SK-N-SH treated with all-trans-retinoic acid at 6 μM for 48 hours (cell line): ENCODE data around the gene KIF3C.

Source experiments
- ATAC-seq: fragments of 200-7000 bp; cut with Tn5 transposase; 3 replicates; pipeline ENCODE4 v1.9.1; 2020; ENCODE audit warnings: mild to moderate bottlenecking, moderate library complexity
- ARNTL ChIP-seq: fragments of 450-650 bp; formaldehyde crosslinking; IDR thresholded peaks from 2 replicates; pipeline ENCODE4 v1.5.0; 2020; ENCODE audit warnings: low read depth, mild to moderate bottlenecking, moderate library complexity, borderline replicate concordance
- BACH2 ChIP-seq: fragments of 250-450 bp; sonication (Bioruptor Pico); IDR thresholded peaks from 2 replicates; pipeline ENCODE4 v1.9.0; 2021; ENCODE audit warnings: mild to moderate bottlenecking, borderline replicate concordance
- CSDC2 ChIP-seq: fragments of 250-450 bp; sonication (Bioruptor Pico); IDR thresholded peaks from 2 replicates; pipeline ENCODE4 v1.5.0; 2020; ENCODE audit warnings: mild to moderate bottlenecking, moderate library complexity
- ESRRG ChIP-seq: fragments of 250-450 bp; sonication (Bioruptor Pico); IDR thresholded peaks from 2 replicates; pipeline ENCODE4 v1.6.1; 2021; ENCODE audit warnings: mild to moderate bottlenecking
- ISL1 ChIP-seq: fragments of 250-450 bp; sonication (Bioruptor Pico); IDR thresholded peaks from 2 replicates; pipeline ENCODE4 v2.1.2; 2022; ENCODE audit warnings: mild to moderate bottlenecking, moderate library complexity
- OSR1 ChIP-seq: fragments of 250-450 bp; sonication (Bioruptor Pico); IDR thresholded peaks from 2 replicates; pipeline ENCODE4 v1.8.0; 2022; ENCODE audit warnings: moderate library complexity, mild to moderate bottlenecking, inconsistent platforms
- PPARA ChIP-seq: fragments of 250-450 bp; sonication (Bioruptor Pico); IDR thresholded peaks from 2 replicates; pipeline ENCODE4 v1.5.0; 2020; ENCODE audit warnings: mild to moderate bottlenecking, borderline replicate concordance
- RARB ChIP-seq: fragments of 250-450 bp; sonication (Bioruptor Pico); IDR thresholded peaks from 2 replicates; pipeline ENCODE4 v1.8.0; 2021; ENCODE audit warnings: mild to moderate bottlenecking, moderate library complexity
- SNAI2 ChIP-seq: fragments of 250-450 bp; sonication (Bioruptor Pico); IDR thresholded peaks from 2 replicates; pipeline ENCODE4 v1.5.0; 2020; ENCODE audit warnings: mild to moderate bottlenecking, moderate library complexity
- TOX ChIP-seq: fragments of 250-450 bp; sonication (Bioruptor Pico); IDR thresholded peaks from 2 replicates; pipeline ENCODE4 v1.8.0; 2021; ENCODE audit warnings: mild to moderate bottlenecking, moderate library complexity, borderline replicate concordance
- ZC3H10 ChIP-seq: fragments of 250-450 bp; sonication (Bioruptor Pico); IDR thresholded peaks from 2 replicates; pipeline ENCODE4 v1.5.1; 2021; ENCODE audit warnings: mild to moderate bottlenecking, moderate library complexity
- ZFP3 ChIP-seq: fragments of 250-450 bp; sonication (Bioruptor Pico); IDR thresholded peaks from 2 replicates; pipeline ENCODE4 v1.5.0; 2020; ENCODE audit warnings: mild to moderate bottlenecking, moderate library complexity
- ZFP30 ChIP-seq: fragments of 450-650 bp; formaldehyde crosslinking; IDR thresholded peaks from 2 replicates; pipeline ENCODE4 v1.5.0; 2022; ENCODE audit warnings: mild to moderate bottlenecking, moderate library complexity
- ZNF565 ChIP-seq: fragments of 450-650 bp; formaldehyde crosslinking; conservative IDR thresholded peaks from 2 replicates; pipeline ENCODE4 v1.5.0; 2020; ENCODE audit warnings: low read depth, mild to moderate bottlenecking, moderate library complexity
- ZNF70 ChIP-seq: fragments of 450-650 bp; formaldehyde crosslinking; IDR thresholded peaks from 2 replicates; pipeline ENCODE4 v1.5.0; 2020; ENCODE audit warnings: mild to moderate bottlenecking, moderate library complexity
- ZNF8 ChIP-seq: fragments of 450-650 bp; formaldehyde crosslinking; IDR thresholded peaks from 2 replicates; pipeline ENCODE4 v1.5.0; 2020; ENCODE audit warnings: mild to moderate bottlenecking, moderate library complexity
- TF ChIP-seq, protein P1 (sequence below): fragments of 250-450 bp; sonication (Bioruptor Pico); IDR thresholded peaks from 2 replicates; pipeline ENCODE4 v1.5.0; 2020; ENCODE audit warnings: mild to moderate bottlenecking, moderate library complexity
- TF ChIP-seq, protein P2 (sequence below): fragments of 250-450 bp; sonication (Bioruptor Pico); IDR thresholded peaks from 2 replicates; pipeline ENCODE4 v1.8.0; 2021; ENCODE audit warnings: low read depth, mild to moderate bottlenecking, moderate library complexity, borderline replicate concordance
- TF ChIP-seq, protein P3 (sequence below): fragments of 250-450 bp; sonication (Bioruptor Pico); IDR thresholded peaks from 2 replicates; pipeline ENCODE4 v1.5.1; 2021; ENCODE audit warnings: mild to moderate bottlenecking, moderate library complexity

Gene KIF3C

DNA sequence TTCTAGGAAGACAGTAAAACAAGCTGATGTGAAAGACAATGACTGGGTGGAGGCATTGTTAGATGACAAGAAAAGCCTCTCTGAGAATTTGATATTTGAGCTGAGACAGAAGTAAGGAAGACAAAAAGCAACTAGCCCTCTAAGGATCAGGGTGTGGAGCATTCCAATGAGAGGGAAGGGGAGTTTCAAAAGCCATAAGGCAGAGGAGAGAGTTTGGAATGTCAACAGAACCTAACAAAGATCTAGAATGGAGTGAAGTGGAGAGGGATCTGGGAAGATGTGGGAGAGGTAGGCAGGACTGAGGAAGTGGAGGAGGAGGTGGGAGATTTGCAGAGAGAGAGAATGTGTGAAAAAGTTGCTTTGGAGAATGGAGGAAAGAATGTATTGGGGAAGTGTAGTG is 86.7 kb downstream of the KIF3C start:
- TF ChIP-seq SNAI2 (CRISPR knock-in tag): no peak
- ATAC-seq: no peak

DNA sequence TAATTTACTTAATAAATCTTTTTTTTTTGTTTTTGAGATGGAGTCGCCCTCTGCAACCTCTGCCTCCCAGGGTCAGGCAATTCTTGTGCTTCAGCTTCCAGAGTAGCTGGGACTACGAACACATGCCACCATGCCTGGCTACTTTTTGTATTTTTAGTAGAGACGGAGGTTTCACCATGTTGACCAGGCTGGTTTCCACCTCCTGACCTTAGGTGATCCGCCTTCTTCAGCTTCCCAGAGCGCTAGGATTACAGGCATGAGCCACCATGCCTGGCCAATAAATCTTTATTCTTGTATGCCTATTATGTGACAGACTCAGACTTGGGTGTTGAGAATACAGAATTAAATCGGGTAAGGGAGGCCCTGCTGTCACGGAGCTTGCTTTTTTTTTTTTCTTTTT is 87.3 kb downstream of the KIF3C start:
- TF ChIP-seq SNAI2 (CRISPR knock-in tag): no peak
- no peak for TF ChIP-seq TOX (CRISPR knock-in tag)
- TF ChIP-seq ZNF8 (CRISPR knock-in tag): no peak
- no peak for TF ChIP-seq ESRRG (CRISPR knock-in tag)
- no peak for TF ChIP-seq BACH2 (CRISPR knock-in tag)
- TF ChIP-seq, protein P1, sequence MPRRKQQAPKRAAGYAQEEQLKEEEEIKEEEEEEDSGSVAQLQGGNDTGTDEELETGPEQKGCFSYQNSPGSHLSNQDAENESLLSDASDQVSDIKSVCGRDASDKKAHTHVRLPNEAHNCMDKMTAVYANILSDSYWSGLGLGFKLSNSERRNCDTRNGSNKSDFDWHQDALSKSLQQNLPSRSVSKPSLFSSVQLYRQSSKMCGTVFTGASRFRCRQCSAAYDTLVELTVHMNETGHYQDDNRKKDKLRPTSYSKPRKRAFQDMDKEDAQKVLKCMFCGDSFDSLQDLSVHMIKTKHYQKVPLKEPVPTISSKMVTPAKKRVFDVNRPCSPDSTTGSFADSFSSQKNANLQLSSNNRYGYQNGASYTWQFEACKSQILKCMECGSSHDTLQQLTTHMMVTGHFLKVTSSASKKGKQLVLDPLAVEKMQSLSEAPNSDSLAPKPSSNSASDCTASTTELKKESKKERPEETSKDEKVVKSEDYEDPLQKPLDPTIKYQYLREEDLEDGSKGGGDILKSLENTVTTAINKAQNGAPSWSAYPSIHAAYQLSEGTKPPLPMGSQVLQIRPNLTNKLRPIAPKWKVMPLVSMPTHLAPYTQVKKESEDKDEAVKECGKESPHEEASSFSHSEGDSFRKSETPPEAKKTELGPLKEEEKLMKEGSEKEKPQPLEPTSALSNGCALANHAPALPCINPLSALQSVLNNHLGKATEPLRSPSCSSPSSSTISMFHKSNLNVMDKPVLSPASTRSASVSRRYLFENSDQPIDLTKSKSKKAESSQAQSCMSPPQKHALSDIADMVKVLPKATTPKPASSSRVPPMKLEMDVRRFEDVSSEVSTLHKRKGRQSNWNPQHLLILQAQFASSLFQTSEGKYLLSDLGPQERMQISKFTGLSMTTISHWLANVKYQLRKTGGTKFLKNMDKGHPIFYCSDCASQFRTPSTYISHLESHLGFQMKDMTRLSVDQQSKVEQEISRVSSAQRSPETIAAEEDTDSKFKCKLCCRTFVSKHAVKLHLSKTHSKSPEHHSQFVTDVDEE (CRISPR knock-in tag): no peak
- no peak for TF ChIP-seq PPARA (CRISPR knock-in tag)
- no peak for TF ChIP-seq ZFP3 (CRISPR knock-in tag)
- no peak for TF ChIP-seq ISL1 (CRISPR knock-in tag)
- no peak for TF ChIP-seq ARNTL
- TF ChIP-seq, all 23 proteins: peak for 0
- no peak for ATAC-seq

DNA sequence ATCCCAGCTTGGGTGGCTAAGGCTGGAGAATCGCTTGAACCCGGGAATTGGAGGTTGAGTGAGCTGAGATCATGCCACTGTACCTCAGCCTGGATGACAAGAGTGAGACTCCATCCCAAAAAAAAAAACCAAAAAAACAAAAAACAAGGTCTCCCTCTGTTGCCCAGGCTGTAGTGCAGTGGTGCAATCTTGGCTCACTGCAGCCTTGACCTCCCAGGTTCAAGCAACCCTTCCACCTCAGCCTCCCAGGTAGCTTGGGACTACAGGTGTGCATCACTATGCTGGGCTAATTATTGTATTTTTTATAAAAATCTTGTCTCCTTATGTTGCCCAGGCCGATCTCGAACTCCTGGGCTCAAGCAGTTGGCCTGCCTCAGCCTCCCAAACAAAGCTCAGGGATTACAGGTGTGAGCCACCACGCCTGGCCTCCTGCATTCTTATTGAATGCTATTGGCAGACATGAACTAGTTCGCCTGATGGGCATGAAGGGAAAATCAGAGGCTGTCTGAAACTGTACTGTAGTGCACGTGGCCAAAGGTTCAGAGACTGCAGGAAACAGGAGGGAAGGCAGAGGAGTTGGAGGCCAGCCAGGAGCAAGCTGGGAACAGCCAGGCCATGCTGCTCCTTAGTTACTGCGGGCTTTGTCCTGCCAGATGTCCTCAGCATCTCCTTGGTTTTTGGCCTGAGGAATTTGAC is 88.0 kb downstream of the KIF3C start:
- no peak for TF ChIP-seq CSDC2
- no peak for TF ChIP-seq ZNF70 (CRISPR knock-in tag)
- TF ChIP-seq ZNF565 (CRISPR knock-in tag): no peak
- TF ChIP-seq TOX (CRISPR knock-in tag): no peak
- no peak for TF ChIP-seq ZC3H10 (CRISPR knock-in tag)
- no peak for TF ChIP-seq ARNTL
- no peak for TF ChIP-seq ZFP30 (CRISPR knock-in tag)
- TF ChIP-seq, protein P1 (CRISPR knock-in tag): no peak
- ATAC-seq: peak; percentile 56; the same call in 2 of the 3 replicates

DNA sequence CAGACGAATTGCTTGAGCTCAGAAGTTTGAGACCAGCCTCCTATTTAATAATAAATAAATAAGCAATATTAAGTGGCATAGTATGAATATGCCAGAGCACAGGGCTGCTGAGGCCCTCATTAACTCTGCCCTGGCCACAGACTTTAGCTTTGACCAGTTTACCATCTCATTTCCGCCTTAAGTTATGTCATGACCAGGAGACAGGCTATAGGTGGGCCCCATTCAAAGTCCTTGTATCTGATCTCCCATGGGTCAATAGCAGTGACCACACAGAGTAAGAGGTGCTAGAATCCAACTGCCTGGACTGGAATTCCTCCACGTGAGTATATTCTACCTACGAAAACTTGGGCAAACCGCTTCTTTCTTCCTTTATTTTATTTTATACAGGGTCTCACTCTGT is 90.6 kb downstream of the KIF3C start:
- no peak for ATAC-seq
- TF ChIP-seq CSDC2: no peak
- no peak for TF ChIP-seq ZNF8 (CRISPR knock-in tag)
- TF ChIP-seq, protein P2, sequence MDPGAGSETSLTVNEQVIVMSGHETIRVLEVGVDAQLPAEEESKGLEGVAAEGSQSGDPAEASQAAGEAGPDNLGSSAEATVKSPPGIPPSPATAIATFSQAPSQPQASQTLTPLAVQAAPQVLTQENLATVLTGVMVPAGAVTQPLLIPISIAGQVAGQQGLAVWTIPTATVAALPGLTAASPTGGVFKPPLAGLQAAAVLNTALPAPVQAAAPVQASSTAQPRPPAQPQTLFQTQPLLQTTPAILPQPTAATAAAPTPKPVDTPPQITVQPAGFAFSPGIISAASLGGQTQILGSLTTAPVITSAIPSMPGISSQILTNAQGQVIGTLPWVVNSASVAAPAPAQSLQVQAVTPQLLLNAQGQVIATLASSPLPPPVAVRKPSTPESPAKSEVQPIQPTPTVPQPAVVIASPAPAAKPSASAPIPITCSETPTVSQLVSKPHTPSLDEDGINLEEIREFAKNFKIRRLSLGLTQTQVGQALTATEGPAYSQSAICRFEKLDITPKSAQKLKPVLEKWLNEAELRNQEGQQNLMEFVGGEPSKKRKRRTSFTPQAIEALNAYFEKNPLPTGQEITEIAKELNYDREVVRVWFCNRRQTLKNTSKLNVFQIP (CRISPR knock-in tag): no peak
- no peak for TF ChIP-seq RARB
- TF ChIP-seq ESRRG (CRISPR knock-in tag): no peak
- TF ChIP-seq, all 23 proteins: peak for 0

DNA sequence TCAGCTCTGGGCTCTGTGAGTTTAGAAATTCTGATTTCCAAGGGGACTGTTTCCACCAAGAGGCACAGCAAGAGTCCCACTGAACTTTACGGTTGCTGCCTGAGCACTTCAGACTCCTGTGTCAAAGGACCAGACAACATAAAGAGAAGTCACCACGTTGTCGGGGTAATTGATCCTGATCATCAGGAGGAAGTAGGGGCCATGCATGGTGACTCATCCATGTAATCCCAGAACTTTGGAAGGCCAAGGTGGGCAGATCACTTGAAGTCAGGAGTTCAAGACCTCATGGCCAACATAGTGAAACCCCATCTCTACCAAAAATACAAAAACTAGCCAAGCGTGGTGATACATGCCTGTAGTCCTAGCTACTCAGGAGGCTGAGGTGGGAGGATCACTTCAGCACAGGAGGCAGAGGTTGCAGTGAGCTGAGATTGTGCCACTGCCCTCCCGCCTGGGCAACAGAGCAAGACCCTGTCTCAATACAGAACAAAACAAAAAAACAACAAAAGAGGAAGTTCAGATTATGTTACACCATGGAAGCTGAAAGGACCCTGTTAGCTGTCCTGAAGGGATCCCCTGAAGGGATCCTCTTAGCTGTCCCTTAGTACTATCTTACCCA is 94.6 kb downstream of the KIF3C start:
- no peak for ATAC-seq
- TF ChIP-seq, protein P1 (CRISPR knock-in tag): no peak
- TF ChIP-seq OSR1 (CRISPR knock-in tag): no peak
- TF ChIP-seq, protein P3, sequence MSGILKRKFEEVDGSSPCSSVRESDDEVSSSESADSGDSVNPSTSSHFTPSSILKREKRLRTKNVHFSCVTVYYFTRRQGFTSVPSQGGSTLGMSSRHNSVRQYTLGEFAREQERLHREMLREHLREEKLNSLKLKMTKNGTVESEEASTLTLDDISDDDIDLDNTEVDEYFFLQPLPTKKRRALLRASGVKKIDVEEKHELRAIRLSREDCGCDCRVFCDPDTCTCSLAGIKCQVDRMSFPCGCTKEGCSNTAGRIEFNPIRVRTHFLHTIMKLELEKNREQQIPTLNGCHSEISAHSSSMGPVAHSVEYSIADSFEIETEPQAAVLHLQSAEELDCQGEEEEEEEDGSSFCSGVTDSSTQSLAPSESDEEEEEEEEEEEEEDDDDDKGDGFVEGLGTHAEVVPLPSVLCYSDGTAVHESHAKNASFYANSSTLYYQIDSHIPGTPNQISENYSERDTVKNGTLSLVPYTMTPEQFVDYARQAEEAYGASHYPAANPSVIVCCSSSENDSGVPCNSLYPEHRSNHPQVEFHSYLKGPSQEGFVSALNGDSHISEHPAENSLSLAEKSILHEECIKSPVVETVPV (CRISPR knock-in tag): no peak
- TF ChIP-seq ZNF8 (CRISPR knock-in tag): no peak
